ENCODE results near the gene ZCWPW1.

DNA sequence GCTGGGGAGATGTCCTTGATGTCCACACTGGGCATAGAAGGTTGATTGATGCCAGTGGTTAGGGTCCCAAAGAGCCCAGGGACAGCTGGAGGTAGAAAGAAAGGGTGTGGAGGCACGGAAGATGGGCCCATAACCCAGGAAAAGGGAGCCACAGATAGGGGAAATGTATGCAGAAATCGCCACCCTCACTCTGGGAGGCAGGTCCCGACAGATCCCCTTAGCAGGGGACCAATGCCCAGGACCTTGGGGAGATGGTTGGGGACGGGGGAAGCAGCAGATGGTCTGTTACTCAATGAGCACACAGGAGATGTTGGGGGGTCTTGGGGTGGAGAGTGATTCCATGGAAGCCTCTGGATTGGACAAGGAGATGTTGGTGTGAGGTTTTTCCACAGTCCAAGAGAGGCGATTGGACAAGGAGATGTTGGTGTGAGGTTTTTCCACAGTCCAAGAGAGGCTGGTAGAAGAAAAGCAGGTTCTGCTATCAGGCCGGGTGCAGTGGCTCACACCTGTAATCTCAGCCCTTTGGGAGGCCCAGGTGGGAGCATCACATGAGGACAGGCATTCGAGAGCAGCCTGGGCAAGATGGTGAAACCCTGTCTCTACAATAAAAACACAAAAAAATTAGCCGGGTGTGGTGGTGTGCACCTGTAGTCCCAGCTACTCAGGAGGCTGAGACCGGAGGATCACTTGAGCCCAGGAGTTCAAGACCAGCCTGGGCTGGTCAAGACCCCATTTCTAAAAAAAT is 14.8 kb upstream of the ZCWPW1 start:
- TF ChIP-seq, protein P1, sequence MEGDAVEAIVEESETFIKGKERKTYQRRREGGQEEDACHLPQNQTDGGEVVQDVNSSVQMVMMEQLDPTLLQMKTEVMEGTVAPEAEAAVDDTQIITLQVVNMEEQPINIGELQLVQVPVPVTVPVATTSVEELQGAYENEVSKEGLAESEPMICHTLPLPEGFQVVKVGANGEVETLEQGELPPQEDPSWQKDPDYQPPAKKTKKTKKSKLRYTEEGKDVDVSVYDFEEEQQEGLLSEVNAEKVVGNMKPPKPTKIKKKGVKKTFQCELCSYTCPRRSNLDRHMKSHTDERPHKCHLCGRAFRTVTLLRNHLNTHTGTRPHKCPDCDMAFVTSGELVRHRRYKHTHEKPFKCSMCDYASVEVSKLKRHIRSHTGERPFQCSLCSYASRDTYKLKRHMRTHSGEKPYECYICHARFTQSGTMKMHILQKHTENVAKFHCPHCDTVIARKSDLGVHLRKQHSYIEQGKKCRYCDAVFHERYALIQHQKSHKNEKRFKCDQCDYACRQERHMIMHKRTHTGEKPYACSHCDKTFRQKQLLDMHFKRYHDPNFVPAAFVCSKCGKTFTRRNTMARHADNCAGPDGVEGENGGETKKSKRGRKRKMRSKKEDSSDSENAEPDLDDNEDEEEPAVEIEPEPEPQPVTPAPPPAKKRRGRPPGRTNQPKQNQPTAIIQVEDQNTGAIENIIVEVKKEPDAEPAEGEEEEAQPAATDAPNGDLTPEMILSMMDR (IDR thresholded peaks at IDR 0.05; ENCODE audit: low read depth, low read length), result no peak
- TF ChIP-seq POLR2A (IDR thresholded peaks at IDR 0.05; ENCODE audit: extremely low read depth, insufficient read length) (no peak), MYC (IDR thresholded peaks at IDR 0.05; ENCODE audit: low read depth, low read length) (no peak)
- TF ChIP-seq, protein P2, sequence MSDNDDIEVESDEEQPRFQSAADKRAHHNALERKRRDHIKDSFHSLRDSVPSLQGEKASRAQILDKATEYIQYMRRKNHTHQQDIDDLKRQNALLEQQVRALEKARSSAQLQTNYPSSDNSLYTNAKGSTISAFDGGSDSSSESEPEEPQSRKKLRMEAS (IDR thresholded peaks at IDR 0.05; ENCODE audit: low read depth, low read length), result no peak
